Activated naive CD4-positive, alpha-beta T cell (primary cell): ENCODE data around the gene VIL1.
A peak's percentile ranks its signal among the peaks of the same experiment; 100 is the strongest.

Experiments
- DNase-seq, 4 experiments: peaks; one replicate each; lab custom pipeline; 2025; lab: John Stamatoyannopoulos, UW

Gene VIL1

DNA sequence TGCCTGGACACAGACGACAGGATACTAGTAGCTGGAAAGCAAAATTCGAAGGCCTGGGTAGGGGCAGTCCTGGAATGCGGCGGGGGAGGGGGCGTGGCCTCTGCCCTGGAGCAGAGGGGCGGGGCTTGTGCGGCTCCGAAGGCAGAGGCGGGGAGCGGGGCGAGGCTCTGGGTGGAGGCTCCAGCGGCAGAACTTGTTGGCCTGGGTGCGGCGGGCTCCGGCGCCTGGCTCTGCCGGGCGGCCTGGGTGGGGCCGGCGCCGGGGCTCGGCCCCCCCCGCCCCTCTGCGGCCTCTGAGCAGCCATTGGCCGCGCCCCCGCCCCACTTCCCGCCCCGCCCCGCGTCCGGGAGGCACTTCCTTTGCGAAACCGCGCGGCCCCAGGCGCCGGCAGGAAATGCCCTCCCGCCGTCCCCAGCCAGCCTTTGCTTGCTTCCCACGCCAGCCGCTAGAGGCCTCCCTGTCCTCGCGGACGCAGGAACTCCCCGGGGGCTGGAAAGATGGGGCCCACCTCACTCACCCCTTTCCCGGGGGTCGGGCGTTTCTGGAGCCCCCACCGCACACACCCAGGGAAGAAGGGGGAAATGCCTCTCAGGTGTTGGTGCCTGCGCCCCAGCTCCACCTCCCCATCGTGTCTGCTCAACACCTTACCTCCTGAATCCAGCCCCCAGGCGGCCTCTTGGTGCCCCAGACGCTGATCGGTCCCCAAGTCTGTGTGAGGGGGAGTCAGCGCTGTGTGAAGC lies 12.5 kb upstream of the VIL1 start:
- peak; percentile 65 to 89 (median 78) for DNase-seq

GRCh38 chr2:218406949-218407618 lies 11.8 kb upstream of the VIL1 start:
- peak in 2 of 4 experiments; percentile 43 to 60 for DNase-seq

- DNase-seq: no peak
Observed at GRCh38 chr2:218407717-218408116, 11.2 kb upstream of the VIL1 start.

DNA sequence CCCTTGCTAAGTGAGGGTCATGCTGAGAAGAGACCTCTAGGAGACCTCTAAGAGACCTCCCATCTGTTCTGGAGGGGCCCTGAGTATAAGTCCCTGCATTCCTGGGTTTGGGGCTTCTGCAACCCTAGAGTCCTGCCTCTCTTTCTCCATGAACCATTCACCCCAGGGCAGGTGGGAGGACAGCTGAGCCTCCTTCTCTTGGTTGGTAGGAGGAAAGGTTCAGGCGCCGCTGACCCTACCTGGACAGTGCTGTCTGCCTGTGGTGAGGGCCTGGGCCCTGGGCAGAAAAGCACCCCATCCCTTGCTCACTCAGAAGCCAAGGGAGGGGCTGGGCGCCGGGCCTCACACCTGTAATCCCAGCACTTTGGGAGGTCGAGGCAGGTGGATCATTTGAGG lies 604 bp upstream of the VIL1 start:
- DNase-seq: no peak

GRCh38 chr2:218419630-218420216 lies 800 bp downstream of the VIL1 start:
- no peak for DNase-seq

DNA sequence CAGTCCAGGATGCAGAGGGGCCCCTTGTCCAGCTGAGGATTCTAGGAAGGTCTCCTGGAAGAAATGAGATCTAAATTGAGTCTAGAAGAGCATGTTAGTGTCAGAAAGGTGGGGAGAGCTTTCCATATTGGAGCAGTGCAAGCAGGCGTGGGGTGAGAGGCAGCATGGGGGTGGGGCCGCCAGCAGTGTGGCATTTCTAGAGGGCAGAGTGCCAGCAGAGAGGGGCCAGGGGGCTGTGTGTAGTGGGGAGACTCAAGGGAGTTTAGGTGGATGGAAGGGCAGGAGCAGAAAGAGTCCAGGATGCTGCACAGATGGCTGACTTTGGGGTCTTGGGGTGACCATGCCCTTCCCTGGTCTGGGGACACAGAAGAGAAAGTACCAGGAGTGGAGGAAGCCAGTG lies 2.1 kb downstream of the VIL1 start:
- no peak for DNase-seq

DNA sequence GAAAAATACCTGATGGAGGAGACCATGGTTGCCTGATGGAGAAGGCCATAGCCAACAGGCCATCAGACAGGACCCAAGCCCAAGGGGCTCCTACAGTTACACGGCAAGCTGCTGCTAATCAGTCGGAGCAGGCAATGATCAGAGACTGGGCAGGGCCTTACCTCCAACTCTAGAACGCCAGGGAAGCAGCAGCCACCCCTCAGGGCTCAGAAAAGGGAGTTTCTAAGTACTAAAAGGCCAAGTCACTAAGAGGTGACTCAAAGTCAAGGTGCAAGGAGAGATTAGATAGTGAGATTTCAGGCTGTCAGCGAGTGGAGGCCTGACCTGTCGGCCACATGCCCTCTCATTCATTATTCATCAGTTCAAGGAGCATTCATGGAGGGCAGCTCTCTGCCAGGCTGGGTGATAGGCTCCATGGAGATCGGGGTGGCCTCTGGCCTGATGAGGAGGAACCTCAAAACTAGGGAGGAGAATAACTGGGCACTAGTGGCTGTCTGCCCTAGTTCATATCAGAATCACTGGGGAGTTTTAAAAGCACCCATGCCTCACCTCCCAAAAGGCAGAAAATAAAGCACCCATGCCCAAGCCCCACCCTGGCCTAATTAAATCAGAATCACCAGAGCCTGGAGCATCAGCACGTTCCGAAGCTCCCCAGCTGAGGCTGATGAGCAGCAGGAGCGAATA lies 3.6 kb downstream of the VIL1 start:
- DNase-seq: no peak

DNA sequence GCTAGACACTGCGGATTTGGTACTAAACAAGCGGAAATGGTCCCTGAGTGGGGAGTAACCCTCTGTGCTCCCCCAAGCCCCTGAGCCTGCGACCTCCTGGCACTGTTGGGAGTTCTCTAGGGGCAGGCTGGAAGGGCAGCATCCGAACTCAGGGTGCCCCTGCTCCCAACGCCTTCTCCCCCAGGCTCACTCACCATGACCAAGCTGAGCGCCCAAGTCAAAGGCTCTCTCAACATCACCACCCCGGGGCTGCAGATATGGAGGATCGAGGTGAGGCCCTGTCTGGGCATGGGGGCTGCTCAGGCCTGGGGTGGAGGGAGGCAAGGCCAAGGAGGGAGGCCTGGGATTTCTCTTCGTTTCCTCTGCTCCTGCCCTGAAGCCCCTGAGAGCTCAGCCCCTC lies 4.7 kb downstream of the VIL1 start:
- DNase-seq: no peak

DNA sequence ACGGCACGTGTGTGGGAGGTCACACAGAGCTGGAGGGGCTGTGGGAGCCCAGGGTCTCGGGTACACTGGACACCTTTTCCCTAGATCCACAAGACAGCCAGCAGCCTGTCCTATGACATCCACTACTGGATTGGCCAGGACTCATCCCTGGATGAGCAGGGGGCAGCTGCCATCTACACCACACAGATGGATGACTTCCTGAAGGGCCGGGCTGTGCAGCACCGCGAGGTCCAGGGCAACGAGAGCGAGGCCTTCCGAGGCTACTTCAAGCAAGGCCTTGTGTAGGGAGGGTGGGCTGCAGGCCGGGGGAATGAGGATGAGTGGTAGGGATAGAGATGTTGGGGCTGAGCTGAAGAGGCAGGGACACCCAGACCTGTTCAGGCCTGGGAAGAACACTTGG lies 6.6 kb downstream of the VIL1 start:
- DNase-seq: no peak

- DNase-seq: no peak
Observed at GRCh38 chr2:218427741-218428140, 8.8 kb downstream of the VIL1 start.

DNA sequence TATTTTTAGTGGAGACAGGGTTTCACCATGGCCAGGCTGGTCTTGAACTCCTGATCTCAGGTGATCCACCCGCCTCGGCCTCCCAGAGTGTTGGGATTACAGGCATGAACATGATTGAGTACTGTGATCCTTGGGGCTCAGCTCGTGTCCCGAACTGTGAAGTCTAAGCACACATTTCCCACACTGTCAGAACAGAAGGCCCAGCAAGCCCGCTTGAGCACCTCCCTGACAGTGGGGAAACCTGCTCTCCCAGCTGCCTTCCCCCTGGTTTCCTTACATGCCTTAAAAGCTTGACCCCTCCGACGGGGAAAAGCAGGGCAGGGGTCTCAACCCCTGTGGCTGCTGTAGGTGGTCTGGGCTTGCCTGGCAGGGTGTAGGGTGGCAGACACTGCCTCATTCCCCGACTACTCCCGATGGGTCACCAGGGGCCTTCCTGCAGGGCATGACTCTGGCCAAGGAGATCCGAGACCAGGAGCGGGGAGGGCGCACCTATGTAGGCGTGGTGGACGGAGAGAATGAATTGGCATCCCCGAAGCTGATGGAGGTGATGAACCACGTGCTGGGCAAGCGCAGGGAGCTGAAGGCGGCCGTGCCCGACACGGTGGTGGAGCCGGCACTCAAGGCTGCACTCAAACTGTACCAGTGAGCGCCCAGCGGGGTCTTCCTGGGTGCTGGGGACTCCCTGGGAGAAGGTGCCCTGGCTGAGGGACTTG lies 10.1 kb downstream of the VIL1 start:
- DNase-seq: no peak

- DNase-seq: no peak
Observed at GRCh38 chr2:218429911-218430692, 11.2 kb downstream of the VIL1 start.

- no peak for DNase-seq
Observed at GRCh38 chr2:218430721-218431120, 11.8 kb downstream of the VIL1 start.

DNA sequence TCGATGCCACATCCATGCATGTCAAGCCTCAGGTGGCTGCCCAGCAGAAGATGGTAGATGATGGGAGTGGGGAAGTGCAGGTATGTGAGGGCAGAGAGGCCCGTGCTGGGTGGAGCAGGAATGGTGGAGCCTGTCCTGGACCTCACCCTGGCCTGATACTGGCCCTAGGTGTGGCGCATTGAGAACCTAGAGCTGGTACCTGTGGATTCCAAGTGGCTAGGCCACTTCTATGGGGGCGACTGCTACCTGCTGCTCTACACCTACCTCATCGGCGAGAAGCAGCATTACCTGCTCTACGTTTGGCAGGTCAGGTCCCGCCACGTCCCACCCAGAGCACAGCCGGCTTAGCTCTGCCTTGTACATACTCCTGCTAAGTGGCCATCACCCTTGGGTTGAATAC lies 13.0 kb downstream of the VIL1 start:
- DNase-seq: no peak

DNA sequence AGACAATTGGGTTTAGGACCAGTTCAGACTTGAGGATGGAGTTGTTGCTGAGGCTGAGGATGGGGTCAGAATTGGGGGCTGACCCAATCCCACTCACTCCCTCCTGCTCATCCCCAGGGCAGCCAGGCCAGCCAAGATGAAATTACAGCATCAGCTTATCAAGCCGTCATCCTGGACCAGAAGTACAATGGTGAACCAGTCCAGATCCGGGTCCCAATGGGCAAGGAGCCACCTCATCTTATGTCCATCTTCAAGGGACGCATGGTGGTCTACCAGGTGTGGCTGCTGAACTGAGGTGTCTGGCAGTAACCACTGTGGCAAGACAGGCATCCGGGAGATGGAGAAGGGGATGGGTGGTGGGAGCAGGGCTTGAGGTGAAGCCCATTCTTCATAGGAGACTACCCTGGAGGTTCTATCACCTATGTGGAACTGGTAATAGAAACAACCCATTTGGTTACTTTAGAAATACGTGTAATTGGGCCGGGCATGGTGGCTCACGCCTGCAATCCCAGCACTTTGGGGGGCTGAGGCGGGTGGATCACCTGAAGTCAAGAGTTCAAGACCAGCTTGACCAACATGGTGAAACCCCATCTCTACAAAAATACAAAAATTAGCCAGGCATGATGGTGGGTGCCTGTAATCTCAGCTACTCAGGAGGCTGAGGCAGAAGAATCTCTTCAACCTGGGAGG lies 13.9 kb downstream of the VIL1 start:
- no peak for DNase-seq

GRCh38 chr2:218434456-218434855 lies 15.5 kb downstream of the VIL1 start:
- DNase-seq: no peak

- DNase-seq: no peak
Observed at GRCh38 chr2:218435003-218435982, 16.4 kb downstream of the VIL1 start.

DNA sequence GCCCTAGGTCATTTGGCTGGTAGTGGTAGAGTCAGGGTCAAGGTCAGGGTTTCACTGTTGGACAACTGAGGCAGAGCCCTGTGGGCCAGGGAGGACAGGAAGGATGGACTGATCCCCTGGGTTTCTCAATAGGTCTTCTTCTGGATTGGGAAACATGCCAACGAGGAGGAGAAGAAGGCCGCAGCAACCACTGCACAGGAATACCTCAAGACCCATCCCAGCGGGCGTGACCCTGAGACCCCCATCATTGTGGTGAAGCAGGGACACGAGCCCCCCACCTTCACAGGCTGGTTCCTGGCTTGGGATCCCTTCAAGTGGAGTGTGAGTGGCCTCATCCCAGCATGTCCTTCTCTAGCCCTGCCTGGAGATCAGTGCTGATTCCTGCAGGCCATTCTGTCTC lies 18.1 kb downstream of the VIL1 start:
- DNase-seq: no peak

GRCh38 chr2:218437969-218438368 lies 19.0 kb downstream of the VIL1 start:
- no peak for DNase-seq

DNA sequence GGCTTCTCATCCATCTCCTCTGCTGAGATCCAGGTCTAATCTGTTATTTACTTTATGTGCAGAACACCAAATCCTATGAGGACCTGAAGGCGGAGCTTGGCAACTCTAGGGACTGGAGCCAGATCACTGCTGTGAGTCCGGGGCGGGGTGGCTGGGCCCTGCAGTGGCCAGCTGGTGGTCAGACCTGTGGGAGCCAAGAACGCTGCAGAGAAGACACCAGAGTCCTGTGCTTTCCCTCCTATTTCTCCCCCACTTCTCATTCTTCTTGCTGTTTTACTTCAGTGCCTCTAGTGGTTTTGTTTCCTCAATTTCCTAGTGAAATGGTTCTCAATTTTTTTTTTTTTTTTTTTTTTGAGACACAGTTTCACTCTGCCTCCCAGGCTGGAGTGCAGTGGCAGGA lies 19.7 kb downstream of the VIL1 start:
- DNase-seq: no peak
